Lower leg skin (tissue), 4 donors: ENCODE measurements around the gene MYB. TPM values are rescaled to one million over a fixed set of nuclear protein-coding genes. Genes with fewer than 3 reads are reported as not detected.

Experiments used
- DNase-seq, 2 donors: peaks; one replicate each; pipeline ENCODE4 v3.0.0-alpha.2; 2019; ENCODE audit warnings: low spot score in 2 of 2
- H3K4me3 ChIP-seq: fragments of 200-600 bp; sonication (generic); 2 replicates; pipeline ENCODE4 v1.5.1; 2017; ENCODE audit warnings: mild to moderate bottlenecking, low read depth; ENCODE audit not compliant: poor library complexity, severe bottlenecking
- CTCF ChIP-seq, 3 donors: fragments of 450-650 bp; IDR thresholded peaks; one replicate each; pipeline ENCODE4 v1.5.1; 2016; ENCODE audit warnings: antibody characterized with exemption in 3 of 3, mild to moderate bottlenecking in 3 of 3, moderate library complexity in 2 of 3
- POLR2A ChIP-seq, 2 donors: fragments of 450-650 bp; IDR thresholded peaks; one replicate each; pipeline ENCODE4 v1.6.1; 2016 to 2017; ENCODE audit warnings: antibody characterized with exemption in 2 of 2, mild to moderate bottlenecking in 1 of 2, moderate library complexity in 1 of 2
- WGBS, 2 donors: methylation state at CpG; one replicate each; pipeline ENCODE4 v1.1.5; 2018; 5-methylcytosine and 5-hydroxymethylcytosine counted together
- intact Hi-C: fragments of 100-400 bp; cut with DNase I; formaldehyde crosslinking; loops from one replicate; pipeline ENCODE4 v1.15.0; 2023; ENCODE audit warnings: low total_unique reads
- microRNA-seq, 2 donors: library from miRNA; unstranded; fragments of <30 nt; microRNA quantifications; one replicate each; pipeline ENCODE4, GENCODE V29; 2016; ENCODE audit warnings: borderline replicate concordance in 2 of 2, borderline number of aligned reads in 1 of 2
- total RNA-seq, 4 donors: library from RNA; depleted of rRNA; stranded (reverse); fragments of >200 nt; gene quantifications; one replicate each; pipeline ENCODE4 v1.1.0, GENCODE V29; 2016

MYB gene
- total RNA-seq, 4 donors from 2014 or later = 7.4 to 8.6 (median 7.5) TPM

DNA sequence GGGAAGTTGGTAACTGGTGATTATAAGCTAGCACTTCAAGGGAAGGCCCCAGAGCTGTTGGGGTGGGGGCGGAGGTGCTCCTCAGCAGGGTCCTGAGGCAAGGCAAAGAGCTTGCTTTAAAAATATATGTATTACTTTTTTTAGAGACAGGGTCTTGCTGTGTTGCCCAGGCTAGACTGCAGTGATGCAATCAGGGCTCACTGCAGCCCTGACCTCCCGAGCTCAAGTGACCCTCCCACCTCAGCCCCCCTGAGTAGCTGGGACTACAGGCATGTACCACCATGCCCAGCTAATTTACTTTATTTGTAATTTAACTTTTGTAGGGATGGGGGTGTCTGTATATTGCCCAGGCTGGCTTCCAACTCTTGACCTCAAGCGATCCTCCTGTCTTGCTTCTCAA lies 87.2 kb downstream of the MYB start:
- no peak for DNase-seq
- TF ChIP-seq POLR2A (IDR thresholded peaks at IDR 0.05) (no peak), CTCF (IDR thresholded peaks at IDR 0.05) (no peak)
- H3K4me3 ChIP-seq = no peak overlapping the region
- intact Hi-C loops = no loop called here
- WGBS, 2 donors = 87 to 95% methylated on average over 3 of the region's 3 CpGs

- WGBS, 2 donors = 86 to 95% methylated on average over 3 of the region's 3 CpGs
- intact Hi-C loops = no loop called here
- DNase-seq = no peak
- TF ChIP-seq CTCF (IDR thresholded peaks at IDR 0.05) = no peak
- TF ChIP-seq POLR2A (IDR thresholded peaks at IDR 0.05) = no peak
- no peak overlapping the region for H3K4me3 ChIP-seq
Measured at GRCh38 chr6:135268740-135269139, 87.6 kb downstream of the MYB start.

Small RNA genes within 50 kb of the gene (microRNA-seq; reads per million reads assigned to microRNA genes)
- gene MIR548A2 = 0 reads per million in 2 donors

Other genes starting within 250 kb of the MYB start
- gene ALDH8A1, start 231.2 kb upstream of the MYB start, total RNA-seq = 1 to 10 TPM in 1 of 4 donors, under 1 TPM in 2, not detected in 1; 0.81 to 1.9 (median 0.88) TPM
- 10 to 100 TPM; 30.1 to 55.1 (median 40.4) TPM for gene HBS1L, start 126.5 kb upstream of the MYB start, total RNA-seq